HepG2 (cell line): ENCODE data around the gene CLIP2. TPM values are rescaled to one million over a fixed set of nuclear protein-coding genes. Genes with fewer than 3 reads are reported as not detected.

Experiments
- BRD4 ChIP-seq: sonication (generic); formaldehyde crosslinking; IDR thresholded peaks from 2 replicates; pipeline ENCODE4 v1.4.0; 2020; ENCODE audit warnings: missing genetic modification reagents
- DZIP1 ChIP-seq: sonication (generic); formaldehyde crosslinking; IDR thresholded peaks from 2 replicates; pipeline ENCODE4 v1.5.0; 2020; ENCODE audit warnings: mild to moderate bottlenecking, missing genetic modification reagents
- HES4 ChIP-seq: sonication (generic); formaldehyde crosslinking; IDR thresholded peaks from 2 replicates; pipeline ENCODE4 v1.9.0; 2021; ENCODE audit warnings: mild to moderate bottlenecking, missing genetic modification reagents, borderline replicate concordance
- IRF1 ChIP-seq: sonication (generic); formaldehyde crosslinking; IDR thresholded peaks from 2 replicates; pipeline ENCODE4 v1.4.0; 2020; ENCODE audit warnings: low read depth, mild to moderate bottlenecking, missing genetic modification reagents
- MXD4 ChIP-seq: IDR thresholded peaks from 2 replicates; pipeline ENCODE4 v1.6.1; 2016; ENCODE audit warnings: mild to moderate bottlenecking, missing biosample characterization, missing genetic modification reagents
- NFYC ChIP-seq: IDR thresholded peaks from 2 replicates; pipeline ENCODE4 v1.6.1; 2016; ENCODE audit warnings: missing genetic modification reagents, missing compliant biosample characterization
- NPAS2 ChIP-seq: sonication (generic); formaldehyde crosslinking; IDR thresholded peaks from 2 replicates; pipeline ENCODE4 v1.8.0; 2022; ENCODE audit warnings: mild to moderate bottlenecking, missing genetic modification reagents, borderline replicate concordance
- RFXANK ChIP-seq: IDR thresholded peaks from 2 replicates; pipeline ENCODE4 v1.6.1; 2016
- STAG1 ChIP-seq: sonication (generic); formaldehyde crosslinking; IDR thresholded peaks from 2 replicates; pipeline ENCODE4 v1.4.0; 2020; ENCODE audit warnings: missing genetic modification reagents
- TOE1 ChIP-seq: sonication (generic); formaldehyde crosslinking; IDR thresholded peaks from 2 replicates; pipeline ENCODE4 v1.4.0; 2020; ENCODE audit warnings: mild to moderate bottlenecking, missing genetic modification reagents
- ZBTB42 ChIP-seq: sonication (generic); formaldehyde crosslinking; IDR thresholded peaks from 2 replicates; pipeline ENCODE4 v1.5.0; 2020; ENCODE audit warnings: mild to moderate bottlenecking, missing genetic modification reagents
- ZBTB7B ChIP-seq: sonication (generic); formaldehyde crosslinking; IDR thresholded peaks from 2 replicates; pipeline ENCODE4 v1.4.0; 2020; ENCODE audit warnings: missing genetic modification reagents
- ZFP41 ChIP-seq: sonication (generic); formaldehyde crosslinking; IDR thresholded peaks from 2 replicates; pipeline ENCODE4 v1.4.0; 2020; ENCODE audit warnings: mild to moderate bottlenecking, missing genetic modification reagents, borderline replicate concordance
- ZMYM4 ChIP-seq: sonication (generic); formaldehyde crosslinking; IDR thresholded peaks from 2 replicates; pipeline ENCODE4 v1.8.1; 2023; ENCODE audit warnings: mild to moderate bottlenecking, missing genetic modification reagents
- ZNF18 ChIP-seq: sonication (generic); formaldehyde crosslinking; IDR thresholded peaks from 2 replicates; pipeline ENCODE4 v1.8.0; 2022; ENCODE audit warnings: mild to moderate bottlenecking, missing genetic modification reagents; ENCODE audit not compliant: insufficient replicate concordance
- ZNF225 ChIP-seq: sonication (generic); formaldehyde crosslinking; IDR thresholded peaks from 2 replicates; pipeline ENCODE4 v1.4.0; 2020; ENCODE audit warnings: mild to moderate bottlenecking, missing genetic modification reagents
- ZNF281 ChIP-seq: sonication (generic); formaldehyde crosslinking; IDR thresholded peaks from 2 replicates; pipeline ENCODE4 v1.4.0; 2020; ENCODE audit warnings: missing genetic modification reagents, borderline replicate concordance
- ZNF557 ChIP-seq: sonication (generic); formaldehyde crosslinking; IDR thresholded peaks from 2 replicates; pipeline ENCODE4 v1.4.0; 2020; ENCODE audit warnings: missing genetic modification reagents
- ZNF576 ChIP-seq: sonication (generic); formaldehyde crosslinking; IDR thresholded peaks from 2 replicates; pipeline ENCODE4 v1.4.0; 2020; ENCODE audit warnings: mild to moderate bottlenecking, missing genetic modification reagents
- ZNF589 ChIP-seq: sonication (generic); formaldehyde crosslinking; conservative IDR thresholded peaks from 2 replicates; pipeline ENCODE4 v1.8.0; 2022; ENCODE audit warnings: mild to moderate bottlenecking, moderate library complexity, missing genetic modification reagents
- ZSCAN20 ChIP-seq: sonication (generic); formaldehyde crosslinking; IDR thresholded peaks from 2 replicates; pipeline ENCODE4 v1.4.0; 2020; ENCODE audit warnings: missing genetic modification reagents, mild to moderate bottlenecking, borderline replicate concordance
- polyA plus RNA-seq, 8 experiments: library from polyadenylated mRNA; depleted of rRNA in 3 of 8; stranded (reverse) in 7 of 8; unstranded in 1 of 8; fragments of >200 nt; fragmentation: Illumina TruSeq in 4 of 8; extraction: Trizol in 4 of 8; gene quantifications; 2 replicates each; pipeline versions ENCODE4 v1.2.1 to v1.2.3, GENCODE V29; 2011 to 2016; ENCODE audit warnings: low read depth in 4 of 8, missing spikeins in 1 of 8, mixed read lengths in 1 of 8; ENCODE audit not compliant: insufficient read depth in 1 of 8
- total RNA-seq, 5 experiments: library from RNA; depleted of rRNA; stranded (reverse); fragments of >200 nt; fragmentation: Illumina TruSeq; extraction: Trizol; gene quantifications; 2 replicates each; pipeline ENCODE4 v1.2.3, GENCODE V29; 2016; ENCODE audit warnings: low read depth in 1 of 5

The CLIP2 gene
- total and polyA plus RNA-seq, 2 of the 13 experiments (the other 11 are each of a cell fraction or from before 2014, with no cell fraction given): 6.5 to 17.4 TPM

GRCh38 chr7:74365322-74366022, 76.3 kb downstream of the CLIP2 start (continued):
- TF ChIP-seq ZNF281 (CRISPR knock-in tag) (no peak), ZBTB42 (no peak), RFXANK (no peak), ZMYM4 (CRISPR knock-in tag) (peak; percentile 55; the same call in 1 of the 2 replicates), NFYC (CRISPR knock-in tag) (peak; percentile 81), DZIP1 (no peak), ZNF576 (CRISPR knock-in tag) (no peak), STAG1 (0 out of 2 replicates have a peak, but pooled peaks have one; percentile 2), HES4 (CRISPR knock-in tag) (no peak), ZBTB7B (CRISPR knock-in tag) (no peak), BRD4 (CRISPR knock-in tag) (no peak), ZSCAN20 (CRISPR knock-in tag) (no peak), NPAS2 (CRISPR knock-in tag) (no peak), ZNF557 (CRISPR knock-in tag) (no peak), ZNF589 (CRISPR knock-in tag) (no peak), MXD4 (CRISPR knock-in tag) (no peak), TOE1 (no peak), ZNF18 (CRISPR knock-in tag) (no peak), ZFP41 (no peak), ZNF225 (no peak), IRF1 (CRISPR knock-in tag) (no peak)
